Adrenal gland (tissue), 12 donors: Measurements from ENCODE around the gene PAOX. TPM values are rescaled to one million over a fixed set of nuclear protein-coding genes. Genes with fewer than 3 reads are reported as not detected.
"Not testable (repeated sequence)": the region's sequence is repeated elsewhere in the genome, so short reads cannot be mapped to it uniquely, and the experiment has no call there.

Experiments used
- DNase-seq, 7 donors: peaks; one replicate each; pipeline ENCODE4 v3.0.0-alpha.2; 2019 to 2020
- H3K27ac ChIP-seq, 5 donors: fragments of 200-600 bp; sonication (generic) in 4 of 5; 1 replicate in 3 of 5; 2 replicates in 2 of 5; pipeline versions ENCODE4 v1.5.1 to v1.8.0; 2016 to 2020; ENCODE audit warnings: mild to moderate bottlenecking in 1 of 5
- H3K27me3 ChIP-seq: fragments of 200-600 bp; 2 replicates; pipeline ENCODE4 v1.8.0; 2021
- H3K36me3 ChIP-seq, 2 donors: fragments of 200-600 bp; replicated peaks in 1 of 2; 1 replicate in 1 of 2; 2 replicates in 1 of 2; pipeline versions ENCODE4 v1.5.1 to v1.8.0; 2018 to 2022
- H3K4me1 ChIP-seq, 2 donors: fragments of 200-600 bp; replicated peaks in 1 of 2; 1 replicate in 1 of 2; 2 replicates in 1 of 2; pipeline versions ENCODE4 v1.5.1 to v1.8.0; 2018 to 2021
- H3K4me3 ChIP-seq, 4 donors: fragments of 200-600 bp; sonication (generic) in 3 of 4; one replicate each; pipeline ENCODE4 v1.5.1; 2016 to 2018
- H3K9me3 ChIP-seq, 3 donors: fragments of 200-600 bp; sonication (generic) in 1 of 3; replicated peaks in 1 of 3; 1 replicate in 2 of 3; 2 replicates in 1 of 3; pipeline versions ENCODE4 v1.5.1 to v1.8.0; 2016 to 2021
- POLR2A ChIP-seq, 2 donors: fragments of 450-650 bp; IDR thresholded peaks; one replicate each; pipeline ENCODE4 v1.6.1; 2017; ENCODE audit warnings: antibody characterized with exemption in 2 of 2, mild to moderate bottlenecking in 2 of 2, moderate library complexity in 1 of 2
- WGBS, 4 donors: extraction: QIAGEN DNeasy Blood & Tissue Kit in 2 of 4; methylation state at CpG; one replicate each; pipeline versions ENCODE4 v1.1.5 to v1.1.7; 2013 to 2017; 5-methylcytosine and 5-hydroxymethylcytosine counted together
- intact Hi-C, 2 donors: fragments of 100-400 bp; cut with DNase I; formaldehyde crosslinking; loops; one replicate each; pipeline versions ENCODE4 v1.14.1 to v1.15.0; 2022 to 2023
- polyA plus RNA-seq, 3 donors: library from polyadenylated mRNA; stranded (reverse); fragments of 200-250 nt in 2 of 3; fragments of 350-450 nt in 1 of 3; fragmentation: Illumina TruSeq in 1 of 3; extraction: RNeasy Lipid Tissue Mini Kit (QIAGEN cat#74804) in 1 of 3; gene quantifications; one replicate each; pipeline ENCODE4 v1.2.3, GENCODE V29; 2013 to 2014
- total RNA-seq, 9 donors: library from RNA; depleted of rRNA in 4 of 9; stranded (reverse); fragments of >200 nt in 4 of 9; fragments of 120-200 nt in 1 of 9; fragmentation: NEBNext Ultra II Directional in 1 of 9; extraction: Animal tissue kit (Norgen Biotek cat#: 25700) in 1 of 9; gene quantifications; one replicate each; pipeline versions ENCODE4 v1.1.0 to v1.2.4, GENCODE V29; 2013 to 2023
- TF ChIP-seq, protein P1 (sequence below), 6 experiments: fragments of 450-650 bp in 4 of 6; fragments of 200-600 bp in 2 of 6; sonication (generic) in 1 of 6; IDR thresholded peaks; 1 replicate in 5 of 6; 2 replicates in 1 of 6; pipeline versions ENCODE4 v1.5.1 to v1.8.0; 2016 to 2021; ENCODE audit warnings: antibody characterized with exemption in 6 of 6, mild to moderate bottlenecking in 2 of 6, moderate library complexity in 1 of 6
- donor health status: healthy with polysubstance abuse.
- donor health status: Bipolar disorder and iron deficiency.
- donor health status: DM: yes; HTN: yes; CAD: no.
- donor health status: DM: no; HTN: no; CAD: no.
- donor health status: DM: no; HTN: no; CAD: no.
- donor health status: DM: yes; HTN: yes; CAD: no.

The PAOX gene
- total and polyA plus RNA-seq, 12 donors: 1.0 to 34.4 (median 6.4) TPM

DNA sequence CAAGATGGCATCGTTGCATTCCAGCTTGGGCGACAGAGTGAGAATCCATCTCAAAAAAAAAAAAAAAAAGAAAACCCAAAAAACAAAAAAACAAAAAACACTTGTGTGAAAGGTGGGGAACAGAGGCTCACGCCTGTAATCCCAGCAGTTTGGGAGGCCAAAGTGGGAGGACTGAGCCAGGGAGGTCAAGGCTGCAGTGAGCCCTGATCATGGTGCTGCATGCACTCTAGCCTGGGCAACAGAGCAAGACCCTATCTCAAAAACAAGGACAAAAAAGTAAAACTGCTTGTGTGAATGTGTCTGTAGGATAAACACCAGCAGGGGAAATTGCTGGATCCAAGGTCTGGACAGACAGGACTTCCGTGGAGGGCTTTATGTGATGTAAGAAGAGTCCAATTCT lies 4.5 kb downstream of the PAOX start:
- DNase-seq: no peak
- Histone ChIP-seq H3K4me3 (no peak overlapping the region), H3K9me3 (no peaks in the 10 kb centered on the region), H3K27ac (no peak overlapping the region), H3K4me1 (peaks cover 6% of the 10 kb centered on the region in 2 donors), H3K27me3 (no peaks in the 10 kb centered on the region), H3K36me3 (peaks cover 0 to 4% of the 10 kb centered on the region in 2 donors)
- WGBS, 4 donors: 89 to 97% (median 93%) methylated on average over 4 of the region's 4 CpGs
- intact Hi-C loops: no loop called here
- TF ChIP-seq, protein P1, sequence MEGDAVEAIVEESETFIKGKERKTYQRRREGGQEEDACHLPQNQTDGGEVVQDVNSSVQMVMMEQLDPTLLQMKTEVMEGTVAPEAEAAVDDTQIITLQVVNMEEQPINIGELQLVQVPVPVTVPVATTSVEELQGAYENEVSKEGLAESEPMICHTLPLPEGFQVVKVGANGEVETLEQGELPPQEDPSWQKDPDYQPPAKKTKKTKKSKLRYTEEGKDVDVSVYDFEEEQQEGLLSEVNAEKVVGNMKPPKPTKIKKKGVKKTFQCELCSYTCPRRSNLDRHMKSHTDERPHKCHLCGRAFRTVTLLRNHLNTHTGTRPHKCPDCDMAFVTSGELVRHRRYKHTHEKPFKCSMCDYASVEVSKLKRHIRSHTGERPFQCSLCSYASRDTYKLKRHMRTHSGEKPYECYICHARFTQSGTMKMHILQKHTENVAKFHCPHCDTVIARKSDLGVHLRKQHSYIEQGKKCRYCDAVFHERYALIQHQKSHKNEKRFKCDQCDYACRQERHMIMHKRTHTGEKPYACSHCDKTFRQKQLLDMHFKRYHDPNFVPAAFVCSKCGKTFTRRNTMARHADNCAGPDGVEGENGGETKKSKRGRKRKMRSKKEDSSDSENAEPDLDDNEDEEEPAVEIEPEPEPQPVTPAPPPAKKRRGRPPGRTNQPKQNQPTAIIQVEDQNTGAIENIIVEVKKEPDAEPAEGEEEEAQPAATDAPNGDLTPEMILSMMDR (IDR thresholded peaks at IDR 0.05): no peak
- TF ChIP-seq POLR2A (IDR thresholded peaks at IDR 0.05): no peak

DNA sequence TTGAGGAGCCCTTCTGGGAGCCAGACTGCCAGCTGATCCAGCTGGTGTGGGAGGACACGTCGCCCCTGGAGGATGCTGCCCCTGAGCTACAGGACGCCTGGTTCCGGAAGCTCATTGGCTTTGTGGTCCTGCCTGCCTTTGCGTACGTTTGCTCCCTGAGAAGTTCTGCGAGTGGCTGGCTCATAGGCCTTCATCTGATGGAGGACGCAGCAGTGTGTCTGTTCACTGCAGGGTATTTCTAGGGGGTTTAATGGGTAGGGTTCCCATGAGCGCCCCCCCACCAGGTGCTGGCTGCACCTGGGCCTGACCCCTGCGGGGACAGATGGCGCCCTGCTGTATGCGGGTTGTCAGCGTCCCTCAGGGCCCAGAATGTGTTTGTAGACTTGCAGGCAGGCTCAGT lies 5.0 kb downstream of the PAOX start:
- no peak for TF ChIP-seq POLR2A (IDR thresholded peaks at IDR 0.05)
- TF ChIP-seq, protein P1 (IDR thresholded peaks at IDR 0.05): no peak
- Histone ChIP-seq H3K27me3 (no peaks in the 10 kb centered on the region), H3K27ac (no peak overlapping the region), H3K4me3 (no peak overlapping the region), H3K4me1 (peaks cover 6% of the 10 kb centered on the region in 2 donors), H3K36me3 (peaks cover 0 to 4% of the 10 kb centered on the region in 2 donors), H3K9me3 (no peaks in the 10 kb centered on the region)
- 88 to 97% (median 94%) methylated on average over 9 to 13 of the region's 13 CpGs for WGBS, 4 donors
- intact Hi-C loops: no loop called here
- no peak for DNase-seq

DNA sequence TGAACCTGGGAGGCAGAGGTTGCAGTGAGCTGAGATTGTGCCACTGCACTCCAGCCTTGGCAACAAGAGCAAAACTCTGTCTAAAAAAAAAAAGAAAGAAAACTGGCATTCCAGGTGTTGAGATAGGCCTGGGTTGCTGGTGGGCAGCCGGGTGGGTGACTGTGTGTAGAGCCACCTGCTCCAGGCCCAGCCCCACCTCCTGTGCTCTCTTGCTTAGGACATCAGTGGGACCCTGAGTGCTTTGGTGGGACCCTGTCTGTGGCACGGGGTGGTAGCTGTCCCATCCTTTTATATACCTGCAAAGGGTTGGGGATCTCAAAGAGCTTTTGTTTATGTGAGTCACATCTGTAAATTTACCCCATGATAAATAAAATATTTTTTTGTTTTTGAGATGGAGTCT lies 6.2 kb downstream of the PAOX start:
- Histone ChIP-seq H3K9me3 (no peaks in the 10 kb centered on the region), H3K4me3 (no peak overlapping the region), H3K4me1 (no peaks in the 10 kb centered on the region), H3K27ac (no peak overlapping the region), H3K27me3 (no peaks in the 10 kb centered on the region), H3K36me3 (peaks cover 0 to 4% of the 10 kb centered on the region in 2 donors)
- intact Hi-C loops: no loop called here
- TF ChIP-seq POLR2A (IDR thresholded peaks at IDR 0.05): no peak
- TF ChIP-seq, protein P1 (IDR thresholded peaks at IDR 0.05): no peak
- DNase-seq: peak in 1 of 7 donors; percentile 5
- WGBS, 4 donors: 91 to 98% (median 93%) methylated on average over 2 of the region's 2 CpGs

DNA sequence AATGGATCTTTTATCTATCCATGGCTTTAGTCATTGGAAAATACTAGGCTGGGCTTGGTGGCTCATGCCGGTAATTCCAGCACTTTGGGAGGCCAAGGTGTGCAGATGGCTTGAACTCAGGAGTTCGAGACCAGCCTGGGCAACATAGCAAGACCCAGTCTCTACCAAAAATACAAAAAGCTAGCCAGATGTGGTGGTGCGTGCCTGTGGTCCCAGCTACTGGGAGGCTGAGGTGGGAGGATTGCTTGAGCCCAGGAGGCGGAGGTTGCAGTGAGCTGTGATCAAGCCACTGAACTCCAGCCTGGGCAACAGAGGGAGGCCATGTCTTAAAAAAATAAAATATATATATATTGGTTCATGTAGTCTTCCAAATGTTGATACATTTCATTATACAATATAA lies 7.9 kb downstream of the PAOX start:
- H3K4me1 ChIP-seq, H3K27me3 ChIP-seq, H3K4me3 ChIP-seq, H3K9me3 ChIP-seq, intact Hi-C loops, H3K27ac ChIP-seq, H3K36me3 ChIP-seq: not testable (repeated sequence)
- peak in 1 of 7 donors; percentile 2 for DNase-seq
- 97 to 100% (median 99%) methylated on average over 4 of the region's 4 CpGs for WGBS, 4 donors

DNA sequence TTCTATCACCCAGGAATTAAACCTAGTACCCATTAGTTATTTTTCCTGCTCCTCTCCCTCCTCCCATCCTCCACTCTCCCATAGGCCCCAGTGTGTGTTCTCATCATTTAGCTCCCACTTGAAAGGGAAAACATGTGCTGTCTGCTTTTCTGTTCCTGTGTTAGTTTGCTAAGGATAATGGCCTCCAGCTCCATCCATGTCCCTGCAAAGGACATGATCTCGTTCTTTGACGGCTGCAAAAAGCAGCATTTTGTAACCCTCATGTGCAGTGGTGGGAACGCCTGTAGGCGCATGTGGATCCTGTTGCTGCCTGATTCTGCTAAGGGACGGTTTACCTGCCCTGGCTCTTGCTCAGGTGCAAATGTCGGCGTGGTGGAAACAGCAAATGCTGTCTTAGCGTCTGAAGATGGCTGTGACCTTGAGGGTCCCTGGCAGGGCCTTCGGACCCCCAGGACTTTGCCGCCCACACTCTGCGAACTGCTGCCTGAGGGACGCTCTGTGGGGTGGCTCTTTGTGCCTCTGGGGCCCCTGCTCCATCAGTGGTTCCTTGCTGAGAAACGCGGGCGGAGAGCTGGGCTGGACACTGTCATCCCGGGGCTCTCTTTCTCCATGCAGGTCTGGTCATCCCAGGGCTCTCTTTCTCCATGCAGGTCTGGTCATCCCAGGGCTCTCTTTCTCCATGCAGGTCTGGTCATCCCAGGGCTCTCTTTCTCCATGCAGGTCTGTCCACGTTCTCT lies 9.3 kb downstream of the PAOX start:
- Histone ChIP-seq H3K4me1 (peaks cover 0 to 2% of the 10 kb centered on the region in 2 donors), H3K4me3 (no peak overlapping the region), H3K27ac (no peak overlapping the region), H3K9me3 (no peaks in the 10 kb centered on the region), H3K27me3 (no peaks in the 10 kb centered on the region), H3K36me3 (peaks cover 0 to 4% of the 10 kb centered on the region in 2 donors)
- 85 to 91% (median 87%) methylated on average over 16 to 17 of the region's 17 CpGs for WGBS, 4 donors
- peak in 1 of 7 donors; percentile 35 for DNase-seq
- intact Hi-C loops: no loop called here
- no peak for TF ChIP-seq POLR2A (IDR thresholded peaks at IDR 0.05)
- TF ChIP-seq, protein P1 (IDR thresholded peaks at IDR 0.05): no peak
